Liver (tissue), 3 donors: ENCODE results near the gene GOLGA5.

ENCODE experiments used
- GABPA ChIP-seq, 2 donors: IDR thresholded peaks in 1 of 2; conservative IDR thresholded peaks in 1 of 2; 2 replicates each; pipeline ENCODE4 v1.6.1; 2016; ENCODE audit warnings: antibody characterized with exemption in 2 of 2, mild to moderate bottlenecking in 1 of 2, moderate library complexity in 1 of 2
- HNF4G ChIP-seq: IDR thresholded peaks from 2 replicates; pipeline ENCODE4 v1.6.1; 2016; ENCODE audit warnings: antibody characterized with exemption
- JUND ChIP-seq, 2 donors: IDR thresholded peaks; 2 replicates each; pipeline ENCODE4 v1.6.1; 2016; ENCODE audit warnings: antibody characterized with exemption in 2 of 2
- RAD21 ChIP-seq, 2 donors: IDR thresholded peaks; 2 replicates each; pipeline ENCODE4 v1.6.1; 2016; ENCODE audit warnings: antibody characterized with exemption in 2 of 2, mild to moderate bottlenecking in 2 of 2
- TAF1 ChIP-seq: conservative IDR thresholded peaks from 2 replicates; pipeline ENCODE4 v1.6.1; 2016; ENCODE audit warnings: antibody characterized with exemption, mild to moderate bottlenecking
- YY1 ChIP-seq: IDR thresholded peaks from 2 replicates; pipeline ENCODE4 v1.6.1; 2016; ENCODE audit warnings: antibody characterized with exemption, mild to moderate bottlenecking
- TF ChIP-seq, protein P1 (sequence below): fragments of 150-350 bp; IDR thresholded peaks from 2 replicates; pipeline ENCODE4 v1.5.1; 2017; ENCODE audit warnings: improper control_type of control experiment, low read depth, low read length; ENCODE audit not compliant: missing input control
- TF ChIP-seq, protein P2 (sequence below): IDR thresholded peaks from 2 replicates; pipeline ENCODE4 v1.6.1; 2016; ENCODE audit warnings: antibody characterized with exemption
- TF ChIP-seq, protein P3 (sequence below): IDR thresholded peaks from 2 replicates; pipeline ENCODE4 v1.6.1; 2016; ENCODE audit warnings: antibody characterized with exemption
- TF ChIP-seq, protein P4 (sequence below): IDR thresholded peaks from 2 replicates; pipeline ENCODE4 v1.6.1; 2016; ENCODE audit warnings: antibody characterized with exemption, mild to moderate bottlenecking
- TF ChIP-seq, protein P5 (sequence below): IDR thresholded peaks from 2 replicates; pipeline ENCODE4 v1.6.1; 2016; ENCODE audit warnings: antibody characterized with exemption
- donor health status: healthy.
- donor health status: healthy.

DNA sequence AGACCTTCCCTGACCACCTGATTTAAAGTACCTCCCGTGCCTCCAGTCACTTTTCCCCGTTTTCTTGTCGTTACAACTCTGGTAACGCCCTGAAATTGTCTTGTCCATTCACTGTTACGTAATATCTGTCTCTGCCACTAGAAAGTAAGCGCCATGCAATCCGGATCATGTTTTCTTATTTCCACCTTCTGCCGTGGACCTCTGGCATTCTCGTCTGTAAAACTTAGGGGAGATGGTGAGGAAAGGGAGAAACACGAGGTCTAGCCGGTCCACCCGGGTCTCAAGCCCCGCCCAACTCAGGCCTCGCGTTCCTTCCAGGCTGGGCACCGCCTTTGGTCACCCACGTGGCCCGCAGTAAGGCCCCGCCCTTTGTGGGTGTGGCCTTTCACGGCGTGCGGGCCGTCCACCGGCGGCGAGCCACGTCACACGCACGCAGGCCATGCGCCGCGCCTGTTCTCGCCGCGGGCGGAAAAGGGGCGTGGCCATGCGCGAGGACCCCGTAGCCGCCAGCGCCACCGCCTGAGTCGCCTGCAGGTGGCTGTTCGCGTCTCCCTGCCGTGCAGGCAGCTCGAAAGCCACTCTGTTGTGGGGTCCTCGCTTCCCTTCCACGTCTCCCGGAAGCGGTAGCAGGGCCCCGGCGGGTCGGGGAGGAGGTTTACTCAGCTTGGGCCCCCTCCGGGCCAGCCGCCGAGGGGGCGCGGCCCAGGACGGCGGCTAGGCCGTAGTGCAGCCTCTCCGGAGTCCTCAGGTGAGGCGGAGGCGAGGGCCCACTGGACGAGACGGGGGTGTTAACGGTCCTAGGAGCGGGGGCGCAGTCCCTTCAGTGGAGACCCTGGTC lies at the start of gene GOLGA5:
- TF ChIP-seq, protein P1, sequence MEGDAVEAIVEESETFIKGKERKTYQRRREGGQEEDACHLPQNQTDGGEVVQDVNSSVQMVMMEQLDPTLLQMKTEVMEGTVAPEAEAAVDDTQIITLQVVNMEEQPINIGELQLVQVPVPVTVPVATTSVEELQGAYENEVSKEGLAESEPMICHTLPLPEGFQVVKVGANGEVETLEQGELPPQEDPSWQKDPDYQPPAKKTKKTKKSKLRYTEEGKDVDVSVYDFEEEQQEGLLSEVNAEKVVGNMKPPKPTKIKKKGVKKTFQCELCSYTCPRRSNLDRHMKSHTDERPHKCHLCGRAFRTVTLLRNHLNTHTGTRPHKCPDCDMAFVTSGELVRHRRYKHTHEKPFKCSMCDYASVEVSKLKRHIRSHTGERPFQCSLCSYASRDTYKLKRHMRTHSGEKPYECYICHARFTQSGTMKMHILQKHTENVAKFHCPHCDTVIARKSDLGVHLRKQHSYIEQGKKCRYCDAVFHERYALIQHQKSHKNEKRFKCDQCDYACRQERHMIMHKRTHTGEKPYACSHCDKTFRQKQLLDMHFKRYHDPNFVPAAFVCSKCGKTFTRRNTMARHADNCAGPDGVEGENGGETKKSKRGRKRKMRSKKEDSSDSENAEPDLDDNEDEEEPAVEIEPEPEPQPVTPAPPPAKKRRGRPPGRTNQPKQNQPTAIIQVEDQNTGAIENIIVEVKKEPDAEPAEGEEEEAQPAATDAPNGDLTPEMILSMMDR = no peak
- TF ChIP-seq, protein P2, sequence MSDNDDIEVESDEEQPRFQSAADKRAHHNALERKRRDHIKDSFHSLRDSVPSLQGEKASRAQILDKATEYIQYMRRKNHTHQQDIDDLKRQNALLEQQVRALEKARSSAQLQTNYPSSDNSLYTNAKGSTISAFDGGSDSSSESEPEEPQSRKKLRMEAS = peak; percentile 91
- peak in 1 of 2 donors; percentile 89 for TF ChIP-seq GABPA (IDR thresholded peaks at IDR 0.05 in 1 of 2, conservative IDR thresholded peaks at IDR 0.05 in 1 of 2)
- TF ChIP-seq, protein P3, sequence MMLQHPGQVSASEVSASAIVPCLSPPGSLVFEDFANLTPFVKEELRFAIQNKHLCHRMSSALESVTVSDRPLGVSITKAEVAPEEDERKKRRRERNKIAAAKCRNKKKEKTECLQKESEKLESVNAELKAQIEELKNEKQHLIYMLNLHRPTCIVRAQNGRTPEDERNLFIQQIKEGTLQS = no peak
- TF ChIP-seq, protein P4, sequence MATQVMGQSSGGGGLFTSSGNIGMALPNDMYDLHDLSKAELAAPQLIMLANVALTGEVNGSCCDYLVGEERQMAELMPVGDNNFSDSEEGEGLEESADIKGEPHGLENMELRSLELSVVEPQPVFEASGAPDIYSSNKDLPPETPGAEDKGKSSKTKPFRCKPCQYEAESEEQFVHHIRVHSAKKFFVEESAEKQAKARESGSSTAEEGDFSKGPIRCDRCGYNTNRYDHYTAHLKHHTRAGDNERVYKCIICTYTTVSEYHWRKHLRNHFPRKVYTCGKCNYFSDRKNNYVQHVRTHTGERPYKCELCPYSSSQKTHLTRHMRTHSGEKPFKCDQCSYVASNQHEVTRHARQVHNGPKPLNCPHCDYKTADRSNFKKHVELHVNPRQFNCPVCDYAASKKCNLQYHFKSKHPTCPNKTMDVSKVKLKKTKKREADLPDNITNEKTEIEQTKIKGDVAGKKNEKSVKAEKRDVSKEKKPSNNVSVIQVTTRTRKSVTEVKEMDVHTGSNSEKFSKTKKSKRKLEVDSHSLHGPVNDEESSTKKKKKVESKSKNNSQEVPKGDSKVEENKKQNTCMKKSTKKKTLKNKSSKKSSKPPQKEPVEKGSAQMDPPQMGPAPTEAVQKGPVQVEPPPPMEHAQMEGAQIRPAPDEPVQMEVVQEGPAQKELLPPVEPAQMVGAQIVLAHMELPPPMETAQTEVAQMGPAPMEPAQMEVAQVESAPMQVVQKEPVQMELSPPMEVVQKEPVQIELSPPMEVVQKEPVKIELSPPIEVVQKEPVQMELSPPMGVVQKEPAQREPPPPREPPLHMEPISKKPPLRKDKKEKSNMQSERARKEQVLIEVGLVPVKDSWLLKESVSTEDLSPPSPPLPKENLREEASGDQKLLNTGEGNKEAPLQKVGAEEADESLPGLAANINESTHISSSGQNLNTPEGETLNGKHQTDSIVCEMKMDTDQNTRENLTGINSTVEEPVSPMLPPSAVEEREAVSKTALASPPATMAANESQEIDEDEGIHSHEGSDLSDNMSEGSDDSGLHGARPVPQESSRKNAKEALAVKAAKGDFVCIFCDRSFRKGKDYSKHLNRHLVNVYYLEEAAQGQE = no peak
- peak; percentile 71 for TF ChIP-seq YY1
- TF ChIP-seq RAD21 (IDR thresholded peaks at IDR 0.05) = peak in 1 of 2 donors; percentile 43
- TF ChIP-seq JUND (IDR thresholded peaks at IDR 0.05) = no peak
- TF ChIP-seq, protein P5, sequence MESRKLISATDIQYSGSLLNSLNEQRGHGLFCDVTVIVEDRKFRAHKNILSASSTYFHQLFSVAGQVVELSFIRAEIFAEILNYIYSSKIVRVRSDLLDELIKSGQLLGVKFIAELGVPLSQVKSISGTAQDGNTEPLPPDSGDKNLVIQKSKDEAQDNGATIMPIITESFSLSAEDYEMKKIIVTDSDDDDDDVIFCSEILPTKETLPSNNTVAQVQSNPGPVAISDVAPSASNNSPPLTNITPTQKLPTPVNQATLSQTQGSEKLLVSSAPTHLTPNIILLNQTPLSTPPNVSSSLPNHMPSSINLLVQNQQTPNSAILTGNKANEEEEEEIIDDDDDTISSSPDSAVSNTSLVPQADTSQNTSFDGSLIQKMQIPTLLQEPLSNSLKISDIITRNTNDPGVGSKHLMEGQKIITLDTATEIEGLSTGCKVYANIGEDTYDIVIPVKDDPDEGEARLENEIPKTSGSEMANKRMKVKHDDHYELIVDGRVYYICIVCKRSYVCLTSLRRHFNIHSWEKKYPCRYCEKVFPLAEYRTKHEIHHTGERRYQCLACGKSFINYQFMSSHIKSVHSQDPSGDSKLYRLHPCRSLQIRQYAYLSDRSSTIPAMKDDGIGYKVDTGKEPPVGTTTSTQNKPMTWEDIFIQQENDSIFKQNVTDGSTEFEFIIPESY = peak; percentile 66
- TF ChIP-seq HNF4G = no peak
- TF ChIP-seq TAF1 = no peak
